Duodenal mucosa (tissue), 2 donors: ENCODE data around the gene GBP3.
"Not testable (repeated sequence)": the region's sequence is repeated elsewhere in the genome, so short reads cannot be mapped to it uniquely, and the experiment has no call there.

Experiments used
- H3K27ac ChIP-seq: one replicate; pipeline ENCODE4 v1.7.0; 2013; ENCODE audit warnings: low read depth, low read length
- H3K27me3 ChIP-seq, 2 donors: one replicate each; pipeline ENCODE4 v1.7.0; 2013; ENCODE audit warnings: low read length in 2 of 2, control low read depth in 1 of 2; ENCODE audit not compliant: insufficient read depth in 2 of 2, control insufficient read depth in 1 of 2
- H3K36me3 ChIP-seq, 2 donors: one replicate each; pipeline ENCODE4 v1.7.0; 2013; ENCODE audit warnings: low read length in 2 of 2, control low read depth in 1 of 2; ENCODE audit not compliant: insufficient read depth in 2 of 2, control insufficient read depth in 1 of 2
- H3K4me1 ChIP-seq, 2 donors: one replicate each; pipeline ENCODE4 v1.7.0; 2013; ENCODE audit warnings: low read length in 2 of 2, control low read depth in 1 of 2; ENCODE audit not compliant: insufficient read depth in 2 of 2, control insufficient read depth in 1 of 2
- H3K4me3 ChIP-seq, 2 donors: one replicate each; pipeline ENCODE4 v1.7.0; 2013; ENCODE audit warnings: low read length in 2 of 2, low read depth in 1 of 2
- H3K9ac ChIP-seq, 2 donors: one replicate each; pipeline ENCODE4 v1.7.0; 2013; ENCODE audit warnings: low read length in 2 of 2, low read depth in 1 of 2
- H3K9me3 ChIP-seq, 2 donors: one replicate each; pipeline ENCODE4 v1.7.0; 2013; ENCODE audit warnings: low read length in 2 of 2, control low read depth in 1 of 2; ENCODE audit not compliant: control insufficient read depth in 1 of 2

Gene GBP3

GRCh38 chr1:89051300-89051954, 28.8 kb upstream of the GBP3 start:
- H3K9me3 ChIP-seq: no peaks in the 10 kb centered on the region
- no peak overlapping the region for H3K27ac ChIP-seq
- H3K4me1 ChIP-seq: peaks cover 0 to 10% of the 10 kb centered on the region in 2 donors
- no peak overlapping the region for H3K4me3 ChIP-seq
- H3K9ac ChIP-seq: no peak overlapping the region
- peaks cover 17 to 26% of the 10 kb centered on the region in 2 donors for H3K36me3 ChIP-seq
- no peaks in the 10 kb centered on the region for H3K27me3 ChIP-seq

- H3K9me3 ChIP-seq: no peaks in the 10 kb centered on the region
- peaks cover 15 to 24% of the 10 kb centered on the region in 2 donors for H3K36me3 ChIP-seq
- no peaks in the 10 kb centered on the region for H3K27me3 ChIP-seq
- peaks cover 3 to 17% of the 10 kb centered on the region in 2 donors for H3K4me1 ChIP-seq
- no peak overlapping the region for H3K9ac ChIP-seq
- H3K4me3 ChIP-seq: no peak overlapping the region
- no peak overlapping the region for H3K27ac ChIP-seq
Measured at GRCh38 chr1:89050649-89051033, 28.0 kb upstream of the GBP3 start.

DNA sequence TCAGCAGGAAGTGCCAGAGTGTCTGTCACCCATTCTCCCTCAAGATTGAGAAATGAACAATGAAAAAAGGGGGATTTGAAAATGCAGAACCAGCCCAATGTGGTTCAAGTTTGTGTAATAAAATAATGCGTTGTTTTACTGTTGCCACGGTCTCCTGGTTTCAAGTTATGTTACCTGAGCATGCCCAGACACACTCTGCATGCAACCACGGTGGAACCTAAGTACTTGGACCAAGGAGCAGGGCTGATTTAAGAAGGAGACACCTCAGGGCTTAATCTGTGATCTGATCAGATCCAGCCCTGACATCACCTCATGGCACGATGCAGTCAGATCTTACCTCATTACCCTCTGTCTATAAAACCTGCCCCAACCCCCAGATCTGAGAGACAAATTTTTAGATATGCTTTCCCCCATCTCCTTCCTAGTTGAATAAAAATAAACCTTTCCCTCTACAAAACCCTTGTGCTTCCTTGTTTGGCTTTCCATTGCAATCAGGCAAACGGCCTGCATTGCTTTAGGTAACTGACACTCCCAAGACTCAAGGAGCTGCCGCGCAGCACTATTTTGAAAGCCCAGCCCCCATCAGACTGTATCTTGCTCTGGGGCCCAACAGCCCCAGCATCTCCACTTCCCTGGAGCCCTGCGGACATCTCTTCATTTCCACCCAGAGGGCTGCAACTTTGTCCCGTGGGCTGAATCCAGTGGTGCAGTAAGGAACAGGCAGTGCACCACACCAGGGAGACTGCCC, 27.4 kb upstream of the GBP3 start:
- H3K27ac ChIP-seq, H3K4me3 ChIP-seq, H3K9me3 ChIP-seq, H3K27me3 ChIP-seq, H3K9ac ChIP-seq: not testable (repeated sequence)
- Histone ChIP-seq H3K4me1 (peaks cover 3 to 21% of the 10 kb centered on the region in 2 donors), H3K36me3 (peaks cover 13 to 21% of the 10 kb centered on the region in 2 donors)

DNA sequence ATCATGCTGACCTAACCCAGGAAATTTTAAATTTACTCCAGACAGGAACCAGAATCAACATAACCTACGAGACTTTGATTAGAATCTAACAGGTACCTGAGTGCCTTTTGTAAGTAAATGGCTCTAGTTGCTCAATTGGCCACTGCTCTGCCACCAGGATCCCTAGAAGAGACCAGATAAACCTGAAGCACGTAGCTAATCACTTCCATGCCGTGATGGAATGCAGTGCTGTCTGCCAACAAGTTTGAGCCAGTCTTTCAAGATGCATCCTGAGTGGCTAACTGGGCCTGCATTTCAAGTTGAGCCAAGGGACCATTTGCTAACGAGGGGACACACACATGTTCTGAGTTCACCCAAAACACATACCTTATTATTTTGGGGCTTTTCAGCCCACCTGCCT, 26.5 kb upstream of the GBP3 start:
- H3K27ac ChIP-seq, H3K9me3 ChIP-seq, H3K9ac ChIP-seq, H3K4me3 ChIP-seq, H3K27me3 ChIP-seq: not testable (repeated sequence)
- Histone ChIP-seq H3K4me1 (peaks cover 3 to 21% of the 10 kb centered on the region in 2 donors), H3K36me3 (peaks cover 13 to 16% of the 10 kb centered on the region in 2 donors)

DNA sequence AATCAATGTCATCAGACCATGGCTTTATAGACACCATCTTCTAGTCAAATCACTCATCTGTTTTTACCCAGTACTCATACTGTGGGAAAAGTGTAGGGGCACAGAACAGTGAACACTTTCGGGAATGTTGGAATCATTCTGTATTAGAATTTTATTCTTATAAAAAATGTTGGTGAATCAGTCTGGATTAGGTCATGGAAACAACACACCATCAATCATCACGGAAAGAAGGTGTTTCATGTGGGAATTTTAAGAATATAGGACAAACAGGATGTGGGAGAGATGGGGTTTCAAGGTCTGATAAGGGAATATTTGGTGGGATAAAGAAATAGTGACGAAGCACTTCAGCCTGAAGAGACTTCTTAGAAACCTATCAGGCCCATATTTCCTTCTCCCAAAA, 25.1 kb upstream of the GBP3 start:
- H3K4me3 ChIP-seq: no peak overlapping the region
- H3K9me3 ChIP-seq: peaks cover 4 to 6% of the 10 kb centered on the region in 2 donors
- H3K9ac ChIP-seq: no peak overlapping the region
- no peak overlapping the region for H3K27ac ChIP-seq
- peaks cover 4 to 5% of the 10 kb centered on the region in 2 donors for H3K36me3 ChIP-seq
- H3K27me3 ChIP-seq: no peaks in the 10 kb centered on the region
- peaks cover 3 to 20% of the 10 kb centered on the region in 2 donors for H3K4me1 ChIP-seq

GRCh38 chr1:89046318-89047183, 23.9 kb upstream of the GBP3 start:
- H3K4me3 ChIP-seq, H3K27me3 ChIP-seq, H3K27ac ChIP-seq, H3K9me3 ChIP-seq, H3K36me3 ChIP-seq, H3K9ac ChIP-seq: not testable (repeated sequence)
- peaks cover 3 to 17% of the 10 kb centered on the region in 2 donors for H3K4me1 ChIP-seq

DNA sequence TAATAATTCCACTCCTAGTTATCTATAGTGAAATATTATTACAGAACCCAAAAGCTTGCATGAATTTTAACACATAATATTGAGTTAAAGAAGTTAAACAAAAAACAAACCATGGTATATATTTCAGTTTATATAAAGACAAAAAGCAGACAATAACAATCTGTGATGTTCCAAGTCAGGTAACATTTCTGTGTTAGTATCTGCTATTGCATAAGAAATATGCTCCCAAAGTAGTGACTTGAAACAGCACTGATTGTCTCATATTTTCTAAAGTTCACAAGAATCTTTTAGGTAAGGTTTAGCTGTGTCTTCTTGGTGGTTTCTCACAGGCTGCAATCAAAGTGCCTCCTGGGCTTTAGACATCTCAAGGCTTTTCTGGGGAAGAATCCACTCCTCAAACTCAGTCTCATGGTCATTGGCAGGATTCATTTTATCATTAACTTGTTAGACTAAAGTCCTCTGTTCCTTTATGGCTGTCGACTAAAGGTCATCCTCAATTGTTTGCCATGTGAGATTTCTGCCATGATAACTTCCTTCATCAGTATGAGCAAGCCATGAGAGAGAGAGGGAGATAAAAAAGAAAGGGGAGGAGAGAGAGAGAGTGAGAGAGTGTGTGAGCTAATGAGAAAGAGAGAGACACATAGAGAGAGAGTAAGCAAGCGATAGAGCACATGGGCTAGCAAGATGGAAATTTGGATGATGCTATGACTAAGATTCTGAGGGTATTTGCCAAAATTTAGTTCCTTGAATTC, 22.5 kb upstream of the GBP3 start:
- no peak overlapping the region for H3K4me3 ChIP-seq

GRCh38 chr1:89043940-89044339, 21.3 kb upstream of the GBP3 start:
- Histone ChIP-seq H3K4me1 (peaks cover 3 to 14% of the 10 kb centered on the region in 2 donors), H3K36me3 (no peaks in the 10 kb centered on the region), H3K9ac (no peak overlapping the region), H3K27me3 (no peaks in the 10 kb centered on the region), H3K27ac (no peak overlapping the region), H3K9me3 (peaks cover 4 to 7% of the 10 kb centered on the region in 2 donors), H3K4me3 (no peak overlapping the region)

More for the DNA sequence above, 22.5 kb upstream of the GBP3 start:
- Histone ChIP-seq H3K9me3 (peaks cover 4 to 7% of the 10 kb centered on the region in 2 donors), H3K4me1 (peaks cover 3 to 14% of the 10 kb centered on the region in 2 donors), H3K27ac (no peak overlapping the region), H3K27me3 (no peaks in the 10 kb centered on the region), H3K36me3 (no peaks in the 10 kb centered on the region), H3K9ac (no peak overlapping the region)

GRCh38 chr1:89042491-89042890, 19.8 kb upstream of the GBP3 start:
- Histone ChIP-seq H3K4me1 (peaks cover 3 to 14% of the 10 kb centered on the region in 2 donors), H3K9me3 (peaks cover 4 to 7% of the 10 kb centered on the region in 2 donors), H3K27ac (no peak overlapping the region), H3K27me3 (no peaks in the 10 kb centered on the region), H3K4me3 (no peak overlapping the region), H3K9ac (no peak overlapping the region), H3K36me3 (no peaks in the 10 kb centered on the region)
